Renal pelvis (tissue), 12 donors: ENCODE data around the gene POLR2B. TPM values are rescaled to one million over a fixed set of nuclear protein-coding genes. Genes with fewer than 3 reads are reported as not detected.
"Not testable (repeated sequence)": the region's sequence is repeated elsewhere in the genome, so short reads cannot be mapped to it uniquely, and the experiment has no call there.

ENCODE experiments used
- DNase-seq: peaks from one replicate; pipeline ENCODE4 v3.0.0-alpha.2; 2013
- long read RNA-seq, 16 experiments: transcript quantifications; one replicate each; lab custom pipeline, GENCODE V29; 2026
- polyA plus RNA-seq, 3 donors: library from polyadenylated mRNA; unstranded; fragments of 120-200 nt; gene quantifications; one replicate each; pipeline ENCODE4 v1.2.1, GENCODE V29; 2013; ENCODE audit not compliant: insufficient read length in 3 of 3

The POLR2B gene
- polyA plus RNA-seq, result 100 to 1,000 TPM in 2 of 3 donors, 10 to 100 TPM in 1; 98.4 to 113 (median 101) TPM
- long read RNA-seq, donor 1, transcript POLR2B-201 (25 exons, 3,748 nt), result major isoform, 10 of 3,876 reads
- long read RNA-seq, donor 1, partial matches to known transcripts, result 3,435 of 3,876 reads
- long read RNA-seq, donor 1, other reads (novel, unspliced or antisense), result 430 of 3,876 reads
- long read RNA-seq, donor 2, full-length matches to known transcripts, result 17 of 3,488 reads
- long read RNA-seq, donor 2, partial matches to known transcripts, result 3,196 of 3,488 reads
- long read RNA-seq, donor 2, other reads (novel, unspliced or antisense), result 275 of 3,488 reads
- long read RNA-seq, donor 3, partial matches to known transcripts, result 1,247 of 2,609 reads
- long read RNA-seq, donor 3, other reads (novel, unspliced or antisense), result 1,360 of 2,609 reads
- long read RNA-seq, donor 4, transcript POLR2B-201 (25 exons, 3,748 nt), result major isoform, 12 of 3,890 reads
- long read RNA-seq, donor 4, partial matches to known transcripts, result 3,498 of 3,890 reads
- long read RNA-seq, donor 4, other reads (novel, unspliced or antisense), result 378 of 3,890 reads
- long read RNA-seq, donor 5, partial matches to known transcripts, result 0 of 5 reads
- long read RNA-seq, donor 5, other reads (novel, unspliced or antisense), result 0 of 5 reads
- long read RNA-seq, donor 6, transcript POLR2B-201 (25 exons, 3,748 nt), result major isoform, 9 of 3,461 reads
- long read RNA-seq, donor 6, partial matches to known transcripts, result 3,105 of 3,461 reads
- long read RNA-seq, donor 6, other reads (novel, unspliced or antisense), result 346 of 3,461 reads
- long read RNA-seq, donor 7, transcript POLR2B-201 (25 exons, 3,748 nt), result major isoform, 9 of 20 reads
- long read RNA-seq, donor 7, partial matches to known transcripts, result 11 of 20 reads
- long read RNA-seq, donor 7, other reads (novel, unspliced or antisense), result 0 of 20 reads
- long read RNA-seq, donor 8, transcript POLR2B-201 (25 exons, 3,748 nt), result major isoform, 7 of 196 reads
- long read RNA-seq, donor 8, partial matches to known transcripts, result 85 of 196 reads
- long read RNA-seq, donor 8, other reads (novel, unspliced or antisense), result 104 of 196 reads
- long read RNA-seq, donor 9, transcript POLR2B-201 (25 exons, 3,748 nt), result major isoform, 8 of 3,620 reads
- long read RNA-seq, donor 9, partial matches to known transcripts, result 1,501 of 3,620 reads
- long read RNA-seq, donor 9, other reads (novel, unspliced or antisense), result 2,109 of 3,620 reads
- long read RNA-seq, donor 10, partial matches to known transcripts, result 2,343 of 2,597 reads
- long read RNA-seq, donor 10, other reads (novel, unspliced or antisense), result 250 of 2,597 reads
- long read RNA-seq, donor 11, partial matches to known transcripts, result 0 of 4 reads
- long read RNA-seq, donor 11, other reads (novel, unspliced or antisense), result 0 of 4 reads
- long read RNA-seq, donor 12, full-length matches to known transcripts, result 14 of 46 reads
- long read RNA-seq, donor 12, partial matches to known transcripts, result 32 of 46 reads
- long read RNA-seq, donor 12, other reads (novel, unspliced or antisense), result 0 of 46 reads
- long read RNA-seq, donor 13, partial matches to known transcripts, result 5 of 7 reads
- long read RNA-seq, donor 13, other reads (novel, unspliced or antisense), result 0 of 7 reads
- long read RNA-seq, donor 14, transcript POLR2B-201 (25 exons, 3,748 nt), result major isoform, 9 of 4,197 reads
- long read RNA-seq, donor 14, partial matches to known transcripts, result 1,997 of 4,197 reads
- long read RNA-seq, donor 14, other reads (novel, unspliced or antisense), result 2,190 of 4,197 reads
- long read RNA-seq, donor 15, transcript POLR2B-201 (25 exons, 3,748 nt), result major isoform, 15 of 4,781 reads
- long read RNA-seq, donor 15, partial matches to known transcripts, result 1,521 of 4,781 reads
- long read RNA-seq, donor 15, other reads (novel, unspliced or antisense), result 3,244 of 4,781 reads
- long read RNA-seq, donor 16, transcript POLR2B-201 (25 exons, 3,748 nt), result major isoform, 13 of 31 reads
- long read RNA-seq, donor 16, partial matches to known transcripts, result 17 of 31 reads
- long read RNA-seq, donor 16, other reads (novel, unspliced or antisense), result 0 of 31 reads

GRCh38 chr4:56978750-56979303, at the start of gene POLR2B:
TSS of gene POLR2B (plus strand) at chr4:56978896. CDS start at chr4:56978986, 90 bp downstream.
- DNase-seq, result peak; percentile 93

GRCh38 chr4:56930638-56931037, 48.1 kb upstream of the POLR2B start:
- no peak for DNase-seq

GRCh38 chr4:56931924-56932323, 46.8 kb upstream of the POLR2B start:
- DNase-seq, result no peak

GRCh38 chr4:56937262-56937661, 41.4 kb upstream of the POLR2B start:
- DNase-seq, result no peak

GRCh38 chr4:56939826-56940225, 38.9 kb upstream of the POLR2B start:
- not testable (repeated sequence) for DNase-seq

GRCh38 chr4:56940403-56940802, 38.3 kb upstream of the POLR2B start:
- DNase-seq, result no peak

- no peak for DNase-seq
These were observed 37.7 kb upstream of the POLR2B start for GRCh38 chr4:56940971-56941370.

GRCh38 chr4:56941403-56941802, 37.3 kb upstream of the POLR2B start:
- DNase-seq, result no peak

- no peak for DNase-seq
These were observed 24.8 kb upstream of the POLR2B start for GRCh38 chr4:56953680-56954520.

- peak; percentile 87 for DNase-seq
These were observed 20.6 kb upstream of the POLR2B start for GRCh38 chr4:56958111-56958517.

- DNase-seq, result no peak
These were observed 19.6 kb upstream of the POLR2B start for GRCh38 chr4:56959100-56959499.

- DNase-seq, result no peak
These were observed 17.6 kb upstream of the POLR2B start for GRCh38 chr4:56961107-56961500.

GRCh38 chr4:56971383-56971782, 7.3 kb upstream of the POLR2B start:
- no peak for DNase-seq

- no peak for DNase-seq
These were observed 6.3 kb upstream of the POLR2B start for GRCh38 chr4:56972389-56972788.

GRCh38 chr4:56972809-56973208, 5.9 kb upstream of the POLR2B start:
- DNase-seq, result no peak

GRCh38 chr4:56973336-56973735, 5.4 kb upstream of the POLR2B start:
- DNase-seq, result no peak

GRCh38 chr4:56976283-56976836, 2.3 kb upstream of the POLR2B start:
- DNase-seq, result no peak

GRCh38 chr4:56976837-56977320, 1.8 kb upstream of the POLR2B start:
- DNase-seq, result peak; percentile 42
